ENCODE measurements around the gene SMARCAD1. TPM values are rescaled to one million over a fixed set of nuclear protein-coding genes. Genes with fewer than 3 reads are reported as not detected.

Gene SMARCAD1
- 10 to 100 TPM; 17.7 to 25.4 (median 21.0) TPM for total RNA-seq

DNA sequence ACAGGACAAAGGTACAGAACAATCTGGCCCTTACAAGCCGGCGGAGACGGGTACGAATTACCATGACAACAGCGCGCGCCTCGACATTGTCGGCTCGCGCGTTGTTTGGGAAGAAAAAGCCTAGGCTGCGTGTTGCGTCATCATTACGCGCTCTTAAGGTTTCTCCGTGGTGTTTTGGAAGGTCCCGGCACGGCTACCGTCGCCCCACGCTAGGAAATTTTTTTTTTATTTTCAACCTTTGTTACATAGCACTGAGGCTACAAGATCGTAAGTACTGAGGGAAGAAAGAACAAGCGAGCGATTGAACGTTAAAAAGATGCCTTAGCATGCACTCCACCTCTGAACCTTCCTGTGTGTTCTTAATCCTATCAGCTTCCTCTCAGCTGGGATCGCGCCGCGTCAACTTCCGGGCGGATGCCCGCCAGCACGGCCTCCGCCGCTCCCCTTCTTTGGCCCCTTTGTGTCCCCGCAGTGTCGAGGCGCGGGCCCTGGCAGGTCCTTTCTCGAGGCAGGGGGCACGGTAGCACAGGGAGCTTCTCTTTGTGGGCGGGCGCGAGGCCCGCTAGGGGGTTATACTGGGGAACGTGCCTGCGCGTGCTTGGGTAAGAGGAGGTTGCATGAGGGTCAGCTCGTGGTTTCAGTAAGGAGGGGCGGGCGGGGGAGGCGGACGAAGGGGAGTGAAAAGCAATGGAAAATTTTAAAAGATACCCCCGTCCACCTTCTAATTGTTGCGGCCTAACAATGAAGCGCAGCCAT lies at the start of gene SMARCAD1:
TSS of gene SMARCAD1 (plus strand) at position 397 of the 756 bp plus-strand sequence. CDS start 530 bp downstream, outside the sequence.
- no peak for TF ChIP-seq CTCF (IDR thresholded peaks at IDR 0.05; ENCODE audit: low read depth)

- no peak for TF ChIP-seq CTCF (IDR thresholded peaks at IDR 0.05; ENCODE audit: low read depth)
Measured at GRCh38 chr4:94158883-94159282, 48.8 kb upstream of the SMARCAD1 start.

- TF ChIP-seq CTCF (IDR thresholded peaks at IDR 0.05; ENCODE audit: low read depth), result no peak
Measured at GRCh38 chr4:94159790-94160189, 47.9 kb upstream of the SMARCAD1 start.

DNA sequence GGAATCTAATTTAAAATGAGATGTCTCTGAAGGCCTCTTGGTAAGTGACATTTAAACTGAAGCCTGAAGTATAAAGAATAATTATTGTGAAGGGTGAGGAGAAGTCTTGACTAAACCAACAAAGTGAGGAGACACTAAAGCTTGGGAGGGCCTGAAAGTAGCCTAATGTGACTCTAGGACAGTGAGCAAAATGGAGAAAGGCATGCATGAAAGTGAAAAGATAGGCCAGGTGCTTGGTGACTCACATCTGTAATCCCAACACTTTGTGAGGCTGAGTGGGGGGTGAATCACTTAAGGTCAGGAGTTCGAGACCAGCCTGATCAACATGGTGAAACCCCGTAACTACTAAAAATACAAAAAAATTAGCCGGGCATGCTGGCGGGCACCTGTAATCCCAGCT lies 46.9 kb upstream of the SMARCAD1 start:
- no peak for TF ChIP-seq CTCF (IDR thresholded peaks at IDR 0.05; ENCODE audit: low read depth)

- TF ChIP-seq CTCF (IDR thresholded peaks at IDR 0.05; ENCODE audit: low read depth), result no peak
Measured at GRCh38 chr4:94165256-94165655, 42.4 kb upstream of the SMARCAD1 start.

- no peak for TF ChIP-seq CTCF (IDR thresholded peaks at IDR 0.05; ENCODE audit: low read depth)
Measured at GRCh38 chr4:94168321-94168720, 39.3 kb upstream of the SMARCAD1 start.

DNA sequence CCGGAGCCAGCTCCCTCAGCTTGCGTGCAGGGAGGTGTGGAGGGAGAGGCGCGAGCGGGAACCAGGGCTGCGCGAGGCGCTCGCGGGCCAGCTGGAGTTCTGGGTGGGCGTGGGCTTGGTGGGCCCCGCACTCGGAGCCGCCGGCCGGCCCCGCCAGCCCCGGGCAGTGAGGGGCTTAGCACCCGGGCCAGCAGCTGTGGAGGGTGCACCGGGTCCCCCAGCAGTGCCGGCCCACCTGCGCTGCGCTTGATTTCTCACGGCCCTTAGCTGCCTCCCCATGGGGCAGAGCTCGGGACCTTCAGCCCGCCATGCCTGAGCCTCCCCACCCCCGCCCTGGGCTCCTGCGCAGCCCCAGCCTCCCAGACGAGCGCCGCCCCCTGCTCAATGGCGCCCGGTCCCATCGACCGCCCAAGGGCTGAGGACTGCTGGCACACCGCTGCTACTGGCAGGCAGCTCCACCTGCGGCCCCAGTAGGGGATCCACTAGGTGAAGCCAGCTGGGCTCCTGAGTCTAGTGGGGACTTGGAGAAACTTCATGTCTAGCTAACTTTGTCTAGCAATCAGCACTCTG lies 37.8 kb upstream of the SMARCAD1 start:
- no peak for TF ChIP-seq CTCF (IDR thresholded peaks at IDR 0.05; ENCODE audit: low read depth)

Data from subcutaneous adipose tissue (tissue), 4 donors.